SK-N-DZ (cell line): ENCODE data around the gene RIOK3.
A peak's percentile ranks its signal among the peaks of the same experiment; 100 is the strongest.
"Not testable (repeated sequence)": the region's sequence is repeated elsewhere in the genome, so short reads cannot be mapped to it uniquely, and the experiment has no call there.

Experiments
- DNase-seq: peaks from one replicate; pipeline ENCODE4 v3.0.0-alpha.2; 2015; ENCODE audit warnings: low spot score

The RIOK3 gene

GRCh38 chr18:23495723-23496440, 42.8 kb downstream of the RIOK3 start:
- no peak for DNase-seq

- DNase-seq = no peak
Measured at GRCh38 chr18:23498117-23498516, 45.0 kb downstream of the RIOK3 start.

- peak; percentile 70 for DNase-seq
Measured at GRCh38 chr18:23498877-23499276, 45.8 kb downstream of the RIOK3 start.

GRCh38 chr18:23499291-23499781, 46.2 kb downstream of the RIOK3 start:
- no peak for DNase-seq

GRCh38 chr18:23501626-23502025, 48.5 kb downstream of the RIOK3 start:
- DNase-seq = no peak

- no peak for DNase-seq
Measured at GRCh38 chr18:23502516-23503037, 49.5 kb downstream of the RIOK3 start.

- peak; percentile 89 for DNase-seq
Measured at GRCh38 chr18:23503038-23503962, 50.2 kb downstream of the RIOK3 start, which contains the start of gene RMC1. TSS of gene RMC1 (plus strand) at chr18:23503511. CDS start at chr18:23503619, 108 bp downstream.

- no peak for DNase-seq
Measured at GRCh38 chr18:23503963-23504344, 50.9 kb downstream of the RIOK3 start.

- DNase-seq = no peak
Measured at GRCh38 chr18:23504720-23505119, 51.6 kb downstream of the RIOK3 start.

- DNase-seq = no peak
Measured at GRCh38 chr18:23506393-23506792, 53.3 kb downstream of the RIOK3 start.

- DNase-seq = not testable (repeated sequence)
Measured at GRCh38 chr18:23510923-23511322, 57.8 kb downstream of the RIOK3 start.

GRCh38 chr18:23512216-23512615, 59.1 kb downstream of the RIOK3 start:
- DNase-seq = not testable (repeated sequence)

- no peak for DNase-seq
Measured at GRCh38 chr18:23512641-23513040, 59.6 kb downstream of the RIOK3 start.

GRCh38 chr18:23515911-23516546, 62.9 kb downstream of the RIOK3 start:
- peak; percentile 77 for DNase-seq

GRCh38 chr18:23519734-23520133, 66.6 kb downstream of the RIOK3 start:
- no peak for DNase-seq

GRCh38 chr18:23521271-23521670, 68.2 kb downstream of the RIOK3 start:
- no peak for DNase-seq

- DNase-seq = no peak
Measured at GRCh38 chr18:23521907-23522306, 68.8 kb downstream of the RIOK3 start.

- no peak for DNase-seq
Measured at GRCh38 chr18:23523429-23524212, 70.5 kb downstream of the RIOK3 start.

- DNase-seq = no peak
Measured at GRCh38 chr18:23524213-23524707, 71.2 kb downstream of the RIOK3 start.

- DNase-seq = no peak
Measured at GRCh38 chr18:23526501-23527063, 73.5 kb downstream of the RIOK3 start.
